H9 (cell line): ENCODE results near the gene RORB. TPM values are rescaled to one million over a fixed set of nuclear protein-coding genes. Genes with fewer than 3 reads are reported as not detected.

ENCODE experiments used
- DNase-seq: peaks from one replicate; pipeline ENCODE4 v3.0.0-alpha.2; 2017
- H2AFZ ChIP-seq: one replicate; pipeline ENCODE4 v1.6.1; 2013; ENCODE audit warnings: mild to moderate bottlenecking, low read length, control low read depth, moderate library complexity
- H2AK5ac ChIP-seq: 2 replicates; pipeline ENCODE4 v1.6.1; 2013; ENCODE audit warnings: low read length, control low read depth, mixed read lengths; ENCODE audit not compliant: insufficient read length
- H2BK120ac ChIP-seq: one replicate; pipeline ENCODE4 v1.6.1; 2013; ENCODE audit warnings: low read depth, mild to moderate bottlenecking, low read length, control low read depth, inconsistent platforms; ENCODE audit not compliant: poor library complexity, severe bottlenecking
- H2BK12ac ChIP-seq: 2 replicates; pipeline ENCODE4 v1.6.1; 2013; ENCODE audit warnings: low read length, control low read depth, mixed read lengths, low read depth; ENCODE audit not compliant: insufficient read length
- H2BK15ac ChIP-seq: 2 replicates; pipeline ENCODE4 v1.6.1; 2013; ENCODE audit warnings: low read depth, low read length, control low read depth
- H2BK20ac ChIP-seq: one replicate; pipeline ENCODE4 v1.6.1; 2013; ENCODE audit warnings: low read depth, mild to moderate bottlenecking, low read length, control low read depth, inconsistent platforms; ENCODE audit not compliant: poor library complexity, severe bottlenecking
- H2BK5ac ChIP-seq: 2 replicates; pipeline ENCODE4 v1.6.1; 2013; ENCODE audit warnings: low read length, control low read depth, mixed read lengths; ENCODE audit not compliant: insufficient read length
- H3K14ac ChIP-seq: 2 replicates; pipeline ENCODE4 v1.6.1; 2013; ENCODE audit warnings: low read length, control low read depth; ENCODE audit not compliant: insufficient read depth
- H3K18ac ChIP-seq: 2 replicates; pipeline ENCODE4 v1.6.1; 2013; ENCODE audit warnings: low read depth, mild to moderate bottlenecking, mixed read lengths, low read length, control low read depth; ENCODE audit not compliant: insufficient read length
- H3K23ac ChIP-seq: 2 replicates; pipeline ENCODE4 v1.6.1; 2013; ENCODE audit warnings: low read length, control low read depth, mixed read lengths, low read depth; ENCODE audit not compliant: insufficient read length
- H3K23me2 ChIP-seq: 2 replicates; pipeline ENCODE4 v1.6.1; 2013; ENCODE audit warnings: low read depth, mild to moderate bottlenecking, mixed read lengths, low read length, control low read depth; ENCODE audit not compliant: insufficient read length, poor library complexity, severe bottlenecking
- H3K27ac ChIP-seq: 2 replicates; pipeline ENCODE4 v1.5.1; 2013; ENCODE audit warnings: low read length, control low read depth, mixed read lengths, low read depth; ENCODE audit not compliant: insufficient read length
- H3K27me3 ChIP-seq: 2 replicates; pipeline ENCODE4 v1.6.1; 2013; ENCODE audit warnings: low read length, control low read depth, inconsistent platforms; ENCODE audit not compliant: insufficient read depth
- H3K4ac ChIP-seq: 2 replicates; pipeline ENCODE4 v1.6.1; 2013; ENCODE audit warnings: low read depth, mild to moderate bottlenecking, control low read depth, inconsistent platforms, low read length, moderate library complexity
- H3K4me1 ChIP-seq: 2 replicates; pipeline ENCODE4 v1.6.1; 2013; ENCODE audit warnings: low read length, control low read depth, inconsistent platforms; ENCODE audit not compliant: insufficient read depth
- H3K4me2 ChIP-seq: 2 replicates; pipeline ENCODE4 v1.6.1; 2013; ENCODE audit warnings: low read length, control low read depth, mixed read lengths; ENCODE audit not compliant: insufficient read length, insufficient read depth
- H3K56ac ChIP-seq: 2 replicates; pipeline ENCODE4 v1.6.1; 2013; ENCODE audit warnings: low read depth, mild to moderate bottlenecking, mixed read lengths, low read length, control low read depth; ENCODE audit not compliant: insufficient read length
- H3K79me1 ChIP-seq: 2 replicates; pipeline ENCODE4 v1.6.1; 2013; ENCODE audit warnings: low read depth, mild to moderate bottlenecking, moderate library complexity, low read length, control low read depth, inconsistent platforms; ENCODE audit not compliant: insufficient read depth, poor library complexity, severe bottlenecking
- H3K79me2 ChIP-seq: 2 replicates; pipeline ENCODE4 v1.6.1; 2013; ENCODE audit warnings: low read length, control low read depth, inconsistent platforms; ENCODE audit not compliant: insufficient read depth
- H3K9ac ChIP-seq: 2 replicates; pipeline ENCODE4 v1.6.1; 2013; ENCODE audit warnings: low read length, control low read depth, mixed read lengths; ENCODE audit not compliant: insufficient read length; ENCODE audit errors: extremely low read depth
- H3K9me3 ChIP-seq: one replicate; pipeline ENCODE4 v1.6.1; 2013; ENCODE audit warnings: low read depth, low read length, inconsistent platforms; ENCODE audit not compliant: control insufficient read depth
- H3T11ph ChIP-seq: one replicate; pipeline ENCODE4 v1.6.1; 2013; ENCODE audit warnings: mild to moderate bottlenecking, low read length, control low read depth, inconsistent platforms
- H4K20me1 ChIP-seq: one replicate; pipeline ENCODE4 v1.6.1; 2013; ENCODE audit not compliant: control insufficient read depth, insufficient read length, insufficient read depth
- H4K5ac ChIP-seq: 2 replicates; pipeline ENCODE4 v1.6.1; 2013; ENCODE audit warnings: low read depth, mild to moderate bottlenecking, mixed read lengths, low read length, control low read depth; ENCODE audit not compliant: insufficient read length
- H4K8ac ChIP-seq: replicated peaks from 2 replicates; pipeline ENCODE4 v1.6.1; 2013; ENCODE audit warnings: low read length, control low read depth, mixed read lengths, low read depth; ENCODE audit not compliant: insufficient read length
- H4K91ac ChIP-seq: 2 replicates; pipeline ENCODE4 v1.6.1; 2013; ENCODE audit warnings: low read depth, mild to moderate bottlenecking, moderate library complexity, mixed read lengths, low read length, control low read depth; ENCODE audit not compliant: insufficient read length
- H3K27ac Mint-ChIP-seq, 3 experiments: 2 replicates in 2 of 3; 3 replicates in 1 of 3; pipeline ENCODE4 v1.8.0; 2020 to 2021; ENCODE audit warnings: mixed read lengths in 3 of 3, mild to moderate bottlenecking in 1 of 3, moderate library complexity in 1 of 3
- H3K27me3 Mint-ChIP-seq: 2 replicates; pipeline ENCODE4 v1.8.0; 2021; ENCODE audit warnings: low read depth, mild to moderate bottlenecking, moderate library complexity, mixed read lengths
- H3K36me3 Mint-ChIP-seq, 3 experiments: 2 replicates in 2 of 3; 3 replicates in 1 of 3; pipeline ENCODE4 v1.8.0; 2020 to 2021; ENCODE audit warnings: low read depth in 3 of 3, mixed read lengths in 3 of 3; ENCODE audit not compliant: insufficient read depth in 1 of 3
- H3K4me1 Mint-ChIP-seq, 2 experiments: 2 replicates each; pipeline ENCODE4 v1.8.0; 2020; ENCODE audit warnings: mixed read lengths in 2 of 2
- H3K4me3 Mint-ChIP-seq, 2 experiments: 2 replicates in 1 of 2; 3 replicates in 1 of 2; pipeline ENCODE4 v1.8.0; 2020 to 2021; ENCODE audit warnings: mild to moderate bottlenecking in 2 of 2, mixed read lengths in 2 of 2, moderate library complexity in 1 of 2
- H3K9me3 Mint-ChIP-seq, 2 experiments: 2 replicates in 1 of 2; 3 replicates in 1 of 2; pipeline ENCODE4 v1.8.0; 2020; ENCODE audit warnings: mild to moderate bottlenecking in 2 of 2, mixed read lengths in 2 of 2, moderate library complexity in 1 of 2
- CTCF ChIP-seq: fragments of 200-600 bp; sonication (generic); conservative IDR thresholded peaks from 3 replicates; pipeline ENCODE4 v1.8.0; 2021; ENCODE audit warnings: antibody characterized with exemption, mild to moderate bottlenecking
- WGBS: extraction: QIAGEN DNeasy Blood & Tissue Kit; methylation state at CpG from one replicate; pipeline ENCODE4 v1.1.7; 2013; ENCODE audit warnings: missing lambda C conversion rate, low lambda C conversion rate, mixed read lengths; ENCODE audit not compliant: insufficient read length; ENCODE audit errors: extremely low coverage; 5-methylcytosine and 5-hydroxymethylcytosine counted together
- total RNA-seq: library from RNA; stranded (reverse); gene quantifications from 2 replicates; pipeline ENCODE4 v1.2.1, GENCODE V29; 2021

Gene RORB
- total RNA-seq, 1 experiment from 2014 or later: 0.31 TPM

DNA sequence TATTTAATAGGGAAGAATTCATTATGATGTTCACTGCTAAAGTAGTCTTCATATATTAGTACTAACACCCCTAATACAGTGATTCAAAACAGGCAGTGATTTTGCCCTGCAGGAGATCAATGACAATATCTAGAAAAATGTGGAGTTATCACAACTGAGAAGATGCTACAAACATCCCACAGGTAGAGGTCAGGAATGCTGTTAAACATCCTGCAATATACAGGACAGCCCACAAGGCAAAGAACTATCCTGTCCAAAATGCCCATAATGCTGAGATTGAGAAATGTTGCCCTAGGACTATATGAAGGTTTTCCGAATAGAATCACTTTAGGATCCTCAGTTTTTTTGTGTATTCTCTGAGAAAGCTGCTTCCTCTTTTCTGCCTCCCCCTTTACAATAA is 15.3 kb downstream of the RORB start:
- H3K18ac ChIP-seq: no peak overlapping the region
- H3K36me3 Mint-ChIP-seq: no peaks in the 10 kb centered on the region
- no peak overlapping the region for H3K9ac ChIP-seq
- H3K27me3 Mint-ChIP-seq: no peaks in the 10 kb centered on the region
- no peak overlapping the region for H3K56ac ChIP-seq
- no peak overlapping the region for H3K27ac ChIP-seq
- H3K23ac ChIP-seq: no peak overlapping the region
- no peak for DNase-seq
- TF ChIP-seq CTCF: no peak
- H3K79me2 ChIP-seq: no peaks in the 10 kb centered on the region
- H2BK12ac ChIP-seq: no peak overlapping the region
- no peak overlapping the region for H4K91ac ChIP-seq
- H2BK5ac ChIP-seq: no peak overlapping the region
- WGBS: no CpG with 5 or more reads among the region's 1 CpG
- H3K4me2 ChIP-seq: no peak overlapping the region
- H2BK15ac ChIP-seq: no peak overlapping the region
- H2AFZ ChIP-seq: no peak overlapping the region
- H4K8ac ChIP-seq: no peak overlapping the region
- H2BK120ac ChIP-seq: no peak overlapping the region
- no peak overlapping the region for H3K27ac Mint-ChIP-seq
- H4K5ac ChIP-seq: no peak overlapping the region
- no peak overlapping the region for H3K4me3 Mint-ChIP-seq
- H3K23me2 ChIP-seq: no peaks in the 10 kb centered on the region
- H3K14ac ChIP-seq: no peak overlapping the region
- no peaks in the 10 kb centered on the region for H3K4me1 ChIP-seq
- no peaks in the 10 kb centered on the region for H3K79me1 ChIP-seq
- no peaks in the 10 kb centered on the region for H3K27me3 ChIP-seq
- no peaks in the 10 kb centered on the region for H3K9me3 Mint-ChIP-seq
- H3K4ac ChIP-seq: no peak overlapping the region
- H2BK20ac ChIP-seq: no peak overlapping the region
- no peak overlapping the region for H3T11ph ChIP-seq
- H2AK5ac ChIP-seq: no peak overlapping the region
- H3K9me3 ChIP-seq: no peaks in the 10 kb centered on the region
- no peaks in the 10 kb centered on the region for H3K4me1 Mint-ChIP-seq
- H4K20me1 ChIP-seq: no peaks in the 10 kb centered on the region
